ENCODE results near the gene CACNA1H.

The CACNA1H gene

DNA sequence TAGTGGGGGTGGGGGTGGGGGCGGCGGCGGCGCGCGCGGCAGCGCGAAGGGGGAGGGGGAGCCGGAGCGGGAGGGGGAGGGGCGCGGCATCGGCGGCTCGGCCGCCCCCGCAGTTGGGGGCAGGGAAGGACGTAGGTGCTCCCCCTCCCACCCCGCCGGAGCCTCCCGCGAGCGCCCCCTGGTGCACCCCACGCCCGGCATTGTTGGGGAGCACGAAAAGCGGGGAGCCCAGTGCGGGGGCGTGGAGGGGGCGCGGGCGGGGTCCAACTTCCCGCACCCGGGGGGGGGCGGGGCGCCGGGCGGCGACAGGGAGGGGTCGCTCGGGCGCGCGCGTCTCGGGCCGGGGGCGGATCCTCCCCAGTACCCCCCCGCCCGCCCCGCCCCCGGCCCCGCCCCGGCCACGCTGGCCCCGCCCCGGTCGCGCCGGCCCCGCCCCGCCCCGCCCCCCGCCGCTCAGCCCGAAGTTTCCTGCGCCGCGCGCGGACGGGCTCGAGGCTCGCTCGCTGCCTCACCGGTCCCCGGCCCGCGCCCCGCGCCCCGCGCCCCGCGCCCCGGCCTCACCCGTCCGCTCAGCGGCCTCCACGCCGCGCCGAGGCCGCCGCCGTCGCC lies at the start of gene CACNA1H:
Gene CACNA1H (plus strand): TSS at position 456 of the 609 bp plus-strand sequence. CDS start 632 bp downstream, outside the sequence.
- DNase-seq (ENCODE audit: low spot score) = no peak
- no peak for TF ChIP-seq CTCF (IDR thresholded peaks at IDR 0.05)
- H3K27ac ChIP-seq = peak within 1 kb of the TSS; percentile 89 to 95

GRCh38 chr16:1103636-1103980 lies 49.3 kb upstream of the CACNA1H start:
- DNase-seq (ENCODE audit: low spot score) = no peak

More for the DNA sequence above, at the start of gene CACNA1H:
- peak within 1 kb of the TSS; percentile 83 for H3K4me3 ChIP-seq

GRCh38 chr16:1105888-1106620 lies 46.9 kb upstream of the CACNA1H start:
- DNase-seq (ENCODE audit: low spot score) = no peak
- peak; percentile 95 for TF ChIP-seq CTCF (IDR thresholded peaks at IDR 0.05)
- no peak overlapping the region for H3K4me3 ChIP-seq
- H3K27ac ChIP-seq = no peak overlapping the region

More at GRCh38 chr16:1103636-1103980, 49.3 kb upstream of the CACNA1H start:
- TF ChIP-seq CTCF (IDR thresholded peaks at IDR 0.05) = no peak
- no peak overlapping the region for H3K27ac ChIP-seq
- no peak overlapping the region for H3K4me3 ChIP-seq

DNA sequence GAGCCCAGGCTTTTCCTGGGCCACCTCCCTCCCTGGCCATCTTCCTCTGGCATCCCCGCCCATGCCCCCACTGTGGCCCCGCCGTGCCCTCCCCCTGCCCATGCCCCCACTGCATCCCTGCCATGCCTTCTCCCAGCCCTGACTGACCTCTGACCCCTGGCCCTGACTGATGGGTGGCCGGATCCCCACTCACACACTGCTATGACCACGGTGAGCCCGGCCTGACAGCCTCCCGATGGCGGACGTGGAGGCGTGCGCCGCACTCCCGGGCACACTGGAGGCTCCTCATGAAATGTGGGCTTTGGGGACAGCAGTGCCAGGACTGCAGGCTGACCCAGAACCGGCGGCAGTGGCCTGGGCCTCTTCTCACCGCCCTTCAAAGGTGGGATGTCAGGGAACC lies 46.2 kb upstream of the CACNA1H start:
- no peak for DNase-seq (ENCODE audit: low spot score)
- Histone ChIP-seq H3K27ac (no peak overlapping the region), H3K4me3 (no peak overlapping the region)
- TF ChIP-seq CTCF (IDR thresholded peaks at IDR 0.05) = no peak

GRCh38 chr16:1107141-1107540 lies 45.8 kb upstream of the CACNA1H start:
- no peak for TF ChIP-seq CTCF (IDR thresholded peaks at IDR 0.05)
- Histone ChIP-seq H3K27ac (no peak overlapping the region), H3K4me3 (no peak overlapping the region)
- DNase-seq (ENCODE audit: low spot score) = no peak

DNA sequence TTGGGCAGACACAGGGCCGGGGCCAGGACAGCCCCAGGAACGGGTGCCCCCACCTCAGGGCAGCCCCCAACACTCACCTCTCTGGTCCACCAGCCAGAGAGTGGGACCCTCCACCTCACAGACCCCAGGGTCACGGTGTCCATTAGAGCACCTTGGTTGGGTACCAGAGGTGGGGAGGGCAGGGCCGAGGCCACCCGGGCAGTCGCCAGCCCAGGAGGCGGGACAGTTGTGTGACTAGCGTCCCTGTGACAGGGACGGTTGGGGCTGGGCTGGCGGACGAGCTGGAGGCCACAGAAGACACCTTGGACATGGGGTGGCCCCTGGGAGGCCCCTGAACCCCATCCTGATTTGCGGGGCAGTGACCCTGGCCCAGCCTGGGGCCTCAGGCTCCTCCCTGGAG lies 45.2 kb upstream of the CACNA1H start:
- Histone ChIP-seq H3K4me3 (no peak overlapping the region), H3K27ac (no peak overlapping the region)
- TF ChIP-seq CTCF (IDR thresholded peaks at IDR 0.05) = no peak
- DNase-seq (ENCODE audit: low spot score) = no peak
